Measurements from ENCODE around the gene HHIP. TPM values are rescaled to one million over a fixed set of nuclear protein-coding genes. Genes with fewer than 3 reads are reported as not detected.

HHIP gene
- not detected for total RNA-seq
- long read RNA-seq, result 0 reads

- peak; percentile 70 for DNase-seq (ENCODE audit: missing footprints)
- peak; percentile 73 for ATAC-seq
- intact Hi-C loops (cut with DNase I), result no loop called here
Measured at GRCh38 chr4:144645631-144646522, at the start of gene HHIP. TSS of gene HHIP (plus strand) at chr4:144646156. CDS start at chr4:144646676, 520 bp downstream.

GRCh38 chr4:144597171-144597570 lies 48.8 kb upstream of the HHIP start:
- intact Hi-C loops (cut with DNase I), result no loop called here
- DNase-seq (ENCODE audit: missing footprints), result no peak
- ATAC-seq, result no peak

- ATAC-seq (no peak), DNase-seq (ENCODE audit: missing footprints) (no peak)
Measured at GRCh38 chr4:144599621-144600020, 46.3 kb upstream of the HHIP start.

GRCh38 chr4:144611850-144612249 lies 34.1 kb upstream of the HHIP start:
- intact Hi-C loops (cut with DNase I), result no loop called here
- DNase-seq (ENCODE audit: missing footprints) (no peak), ATAC-seq (no peak)

More at GRCh38 chr4:144599621-144600020, 46.3 kb upstream of the HHIP start:
- intact Hi-C loops (cut with DNase I), result no loop called here

GRCh38 chr4:144614850-144615585 lies 30.9 kb upstream of the HHIP start:
- DNase-seq (ENCODE audit: missing footprints) (no peak), ATAC-seq (no peak)
- intact Hi-C loops (cut with DNase I), result no loop called here

- ATAC-seq, result no peak
- no peak for DNase-seq (ENCODE audit: missing footprints)
- intact Hi-C loops (cut with DNase I), result no loop called here
Measured at GRCh38 chr4:144621681-144622080, 24.3 kb upstream of the HHIP start.

GRCh38 chr4:144627663-144628076 lies 18.3 kb upstream of the HHIP start:
- ATAC-seq, result no peak
- no peak for DNase-seq (ENCODE audit: missing footprints)
- intact Hi-C loops (cut with DNase I), result no loop called here

GRCh38 chr4:144633215-144633614 lies 12.7 kb upstream of the HHIP start:
- DNase-seq (ENCODE audit: missing footprints) (no peak), ATAC-seq (no peak)
- intact Hi-C loops (cut with DNase I), result no loop called here

GRCh38 chr4:144634978-144635747 lies 10.8 kb upstream of the HHIP start:
- intact Hi-C loops (cut with DNase I), result no loop called here
- DNase-seq (ENCODE audit: missing footprints) (no peak), ATAC-seq (no peak)

GRCh38 chr4:144644368-144645101 lies 1.4 kb upstream of the HHIP start:
- no peak for ATAC-seq
- intact Hi-C loops (cut with DNase I), result no loop called here
- DNase-seq (ENCODE audit: missing footprints), result no peak

- DNase-seq (ENCODE audit: missing footprints), result no peak
- intact Hi-C loops (cut with DNase I), result no loop called here
- ATAC-seq, result no peak
Measured at GRCh38 chr4:144645102-144645630, 790 bp upstream of the HHIP start.

GRCh38 chr4:144646523-144647094 lies 653 bp downstream of the HHIP start:
- no peak for ATAC-seq
- no peak for DNase-seq (ENCODE audit: missing footprints)
- intact Hi-C loops (cut with DNase I), result no loop called here

GRCh38 chr4:144647095-144647561 lies 1.2 kb downstream of the HHIP start:
- DNase-seq (ENCODE audit: missing footprints) (no peak), ATAC-seq (no peak)

GRCh38 chr4:144647590-144647989 lies 1.6 kb downstream of the HHIP start:
- ATAC-seq, result no peak

More at GRCh38 chr4:144647095-144647561, 1.2 kb downstream of the HHIP start:
- intact Hi-C loops (cut with DNase I), result no loop called here

GRCh38 chr4:144648042-144648441 lies 2.1 kb downstream of the HHIP start:
- intact Hi-C loops (cut with DNase I), result no loop called here
- DNase-seq (ENCODE audit: missing footprints) (no peak), ATAC-seq (no peak)

More at GRCh38 chr4:144647590-144647989, 1.6 kb downstream of the HHIP start:
- intact Hi-C loops (cut with DNase I), result no loop called here
- DNase-seq (ENCODE audit: missing footprints), result no peak

- no peak for DNase-seq (ENCODE audit: missing footprints)
- no peak for ATAC-seq
- intact Hi-C loops (cut with DNase I), result no loop called here
Measured at GRCh38 chr4:144649646-144650045, 3.7 kb downstream of the HHIP start.

- intact Hi-C loops (cut with DNase I), result no loop called here
- DNase-seq (ENCODE audit: missing footprints) (no peak), ATAC-seq (no peak)
Measured at GRCh38 chr4:144650311-144651005, 4.5 kb downstream of the HHIP start.
